Astrocyte of the cerebellum (primary cell): ENCODE data around the gene CERS4.

Experiments
- DNase-seq: peaks from one replicate; pipeline ENCODE4 v3.0.0-alpha.2; 2011; ENCODE audit warnings: low read depth
- H3K4me3 ChIP-seq: 2 replicates; pipeline ENCODE4 v1.5.1; 2011; ENCODE audit warnings: mild to moderate bottlenecking, low read depth, low read length, moderate library complexity
- in situ Hi-C: cut with HindIII; loops from 2 replicates; pipeline ENCODE4 v1.10.0; 2017; ENCODE audit warnings: low sequenced_read_pairs
- TF ChIP-seq, protein P1 (sequence below): IDR thresholded peaks from 2 replicates; pipeline ENCODE4 v1.5.1; 2012; ENCODE audit warnings: low read length, low read depth, moderate library complexity, mild to moderate bottlenecking; ENCODE audit errors: missing control alignments

CERS4 gene

DNA sequence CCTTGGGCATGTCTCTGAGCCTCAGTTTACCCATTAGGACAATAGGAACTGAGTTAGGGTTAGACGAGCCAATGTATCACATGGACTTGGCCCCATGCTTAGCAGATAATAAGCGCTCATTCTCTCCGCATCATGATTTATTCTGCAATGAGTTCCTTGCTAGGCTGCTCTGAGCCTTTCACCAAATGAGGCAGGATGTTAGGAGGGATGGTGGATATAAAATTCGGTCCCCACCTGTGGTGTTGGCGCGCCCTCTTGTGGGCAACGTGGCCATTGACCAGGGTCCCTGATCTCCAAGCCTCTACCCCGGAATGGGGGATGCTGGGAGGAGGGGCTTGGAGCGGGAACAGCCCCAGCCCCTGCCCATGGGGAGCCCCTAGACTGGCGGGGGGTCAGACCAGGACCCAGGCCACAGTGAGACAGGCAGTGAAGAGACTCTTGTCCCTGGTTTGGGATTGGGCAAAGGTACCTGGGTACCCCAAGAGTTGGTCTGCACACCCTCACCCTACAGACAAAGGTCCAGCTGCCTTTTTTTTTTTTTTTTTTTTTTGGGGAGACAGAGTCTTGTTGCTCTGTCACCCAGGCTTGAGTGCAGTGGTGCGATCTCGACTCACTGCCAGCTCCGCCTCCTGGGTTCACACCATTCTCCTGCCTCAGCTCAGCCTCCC is 43.9 kb downstream of the CERS4 start:
- peak; percentile 50 for DNase-seq
- in situ Hi-C loops = no loop called here
- H3K4me3 ChIP-seq = no peak overlapping the region
- TF ChIP-seq, protein P1, sequence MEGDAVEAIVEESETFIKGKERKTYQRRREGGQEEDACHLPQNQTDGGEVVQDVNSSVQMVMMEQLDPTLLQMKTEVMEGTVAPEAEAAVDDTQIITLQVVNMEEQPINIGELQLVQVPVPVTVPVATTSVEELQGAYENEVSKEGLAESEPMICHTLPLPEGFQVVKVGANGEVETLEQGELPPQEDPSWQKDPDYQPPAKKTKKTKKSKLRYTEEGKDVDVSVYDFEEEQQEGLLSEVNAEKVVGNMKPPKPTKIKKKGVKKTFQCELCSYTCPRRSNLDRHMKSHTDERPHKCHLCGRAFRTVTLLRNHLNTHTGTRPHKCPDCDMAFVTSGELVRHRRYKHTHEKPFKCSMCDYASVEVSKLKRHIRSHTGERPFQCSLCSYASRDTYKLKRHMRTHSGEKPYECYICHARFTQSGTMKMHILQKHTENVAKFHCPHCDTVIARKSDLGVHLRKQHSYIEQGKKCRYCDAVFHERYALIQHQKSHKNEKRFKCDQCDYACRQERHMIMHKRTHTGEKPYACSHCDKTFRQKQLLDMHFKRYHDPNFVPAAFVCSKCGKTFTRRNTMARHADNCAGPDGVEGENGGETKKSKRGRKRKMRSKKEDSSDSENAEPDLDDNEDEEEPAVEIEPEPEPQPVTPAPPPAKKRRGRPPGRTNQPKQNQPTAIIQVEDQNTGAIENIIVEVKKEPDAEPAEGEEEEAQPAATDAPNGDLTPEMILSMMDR = peak; percentile 91

DNA sequence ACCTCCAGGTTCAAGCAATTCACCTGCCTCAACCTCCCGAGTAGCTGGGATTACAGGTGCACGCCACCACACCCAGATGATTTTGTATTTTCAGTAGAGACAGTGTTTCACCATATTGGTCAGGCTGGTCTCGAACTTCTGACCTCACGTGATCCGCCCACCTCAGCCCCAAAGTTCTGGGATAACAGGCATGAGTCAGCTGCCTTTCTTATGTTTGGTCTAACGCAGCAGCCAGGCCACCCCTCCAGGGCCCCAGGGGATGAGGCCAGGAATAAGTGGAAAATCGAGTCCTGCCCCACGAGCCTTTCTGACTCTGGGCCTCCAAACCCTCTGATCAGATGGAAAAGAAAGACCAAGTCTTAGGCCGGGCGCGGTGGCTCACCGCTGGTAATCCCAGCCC is 44.5 kb downstream of the CERS4 start:
- DNase-seq = no peak
- in situ Hi-C loops = no loop called here
- no peak overlapping the region for H3K4me3 ChIP-seq
- TF ChIP-seq, protein P1 = no peak

DNA sequence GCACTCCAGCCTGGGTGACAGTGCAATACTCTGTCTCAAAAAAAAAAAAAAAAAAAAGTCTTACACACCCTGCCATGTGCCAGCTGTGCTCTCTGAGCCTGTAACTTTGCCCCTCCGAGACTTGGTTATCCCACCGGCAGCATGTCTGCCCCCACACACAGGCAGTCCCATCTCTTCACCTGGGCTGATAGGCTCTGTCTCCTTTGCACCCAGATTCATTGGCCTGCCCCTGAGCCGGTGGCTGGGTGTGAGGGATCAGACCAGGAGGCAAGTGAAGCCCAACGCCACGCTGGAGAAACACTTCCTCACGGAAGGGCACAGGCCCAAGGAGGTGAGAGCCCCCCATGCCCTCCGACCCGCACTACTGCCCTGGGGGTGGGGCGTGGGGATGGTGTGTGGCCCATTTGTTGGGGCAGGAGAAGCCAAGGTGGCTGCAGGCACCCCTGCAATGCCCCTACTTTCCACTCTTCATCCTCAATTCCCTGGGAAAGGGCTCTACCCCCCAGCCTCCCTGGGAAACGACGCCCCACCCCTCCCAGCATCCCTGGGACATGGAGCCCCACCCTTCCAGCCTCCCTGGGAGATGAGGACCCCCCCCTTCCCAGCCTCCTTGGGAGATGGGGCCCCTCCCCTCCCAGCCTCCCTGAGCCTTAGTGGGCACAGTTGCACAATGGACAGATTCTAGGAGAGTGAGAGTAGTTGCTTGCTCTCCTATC is 45.3 kb downstream of the CERS4 start:
- in situ Hi-C loops = no loop called here
- TF ChIP-seq, protein P1 = no peak
- DNase-seq = no peak
- no peak overlapping the region for H3K4me3 ChIP-seq

DNA sequence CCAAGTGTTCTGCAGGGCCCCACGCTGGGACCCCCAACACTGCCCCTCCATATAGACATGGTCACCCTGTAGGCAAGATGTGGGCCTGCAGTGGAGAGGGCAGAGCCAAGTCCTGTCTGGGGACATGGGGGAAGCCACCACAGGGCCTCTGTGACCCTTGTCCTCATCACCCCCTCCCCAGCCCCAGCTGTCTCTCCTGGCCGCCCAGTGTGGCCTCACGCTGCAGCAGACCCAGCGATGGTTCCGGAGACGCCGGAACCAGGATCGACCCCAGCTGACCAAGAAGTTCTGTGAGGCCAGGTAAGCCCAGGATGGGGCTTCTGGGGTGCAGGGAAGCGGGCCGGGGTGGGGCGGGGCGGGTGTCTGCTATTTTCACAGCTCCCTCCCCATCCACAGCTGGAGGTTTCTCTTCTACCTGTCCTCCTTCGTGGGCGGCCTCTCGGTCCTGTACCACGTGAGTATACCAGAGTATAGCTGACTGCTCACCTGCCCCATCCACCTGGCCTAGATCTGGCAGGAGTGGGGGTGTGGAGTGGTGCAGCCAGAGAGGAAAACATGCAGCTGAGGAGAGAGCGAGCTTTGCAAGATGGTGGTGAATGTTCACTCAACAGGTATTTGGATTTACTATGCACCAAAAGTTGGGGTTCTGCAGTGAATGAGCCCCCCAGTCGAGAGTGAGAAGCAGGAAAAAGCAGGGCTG is 46.4 kb downstream of the CERS4 start:
- DNase-seq = no peak
- in situ Hi-C loops = no loop called here
- TF ChIP-seq, protein P1 = no peak
- H3K4me3 ChIP-seq = no peak overlapping the region

DNA sequence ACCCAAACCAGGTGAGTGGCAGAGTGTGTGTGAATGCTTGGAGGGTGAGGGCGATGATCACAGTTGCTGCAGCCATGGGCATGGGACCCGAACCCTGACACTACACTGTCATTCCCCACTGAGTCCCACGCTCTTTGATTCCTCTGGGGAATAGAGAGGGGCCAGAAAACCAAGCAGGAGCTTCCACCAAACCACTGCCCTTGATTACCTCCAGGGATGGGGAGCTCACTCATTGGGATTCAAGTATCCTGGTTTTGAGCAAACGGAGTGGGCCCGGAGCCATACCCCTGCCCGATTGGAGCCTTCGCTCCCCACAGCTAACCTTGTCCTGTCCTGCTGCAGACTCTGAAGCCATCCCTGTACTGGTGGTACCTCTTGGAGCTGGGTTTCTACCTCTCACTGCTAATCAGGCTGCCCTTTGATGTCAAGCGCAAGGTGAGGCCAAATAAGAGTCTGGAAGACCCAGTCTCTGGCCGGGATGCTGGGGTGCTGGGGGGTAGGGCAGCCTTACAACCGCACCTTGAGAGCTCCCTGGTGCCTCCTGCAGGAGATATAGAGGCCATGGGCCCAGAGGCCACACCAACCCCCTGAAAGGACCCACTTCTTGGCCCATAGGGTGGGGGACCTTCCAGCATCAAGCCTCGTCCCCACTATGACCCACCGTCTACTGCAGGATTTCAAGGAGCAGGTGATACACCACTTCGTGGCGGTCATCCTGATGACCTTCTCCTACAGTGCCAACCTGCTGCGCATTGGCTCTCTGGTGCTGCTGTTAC is 47.3 kb downstream of the CERS4 start:
- H3K4me3 ChIP-seq = no peak overlapping the region
- DNase-seq = no peak
- in situ Hi-C loops = no loop called here
- TF ChIP-seq, protein P1 = no peak

DNA sequence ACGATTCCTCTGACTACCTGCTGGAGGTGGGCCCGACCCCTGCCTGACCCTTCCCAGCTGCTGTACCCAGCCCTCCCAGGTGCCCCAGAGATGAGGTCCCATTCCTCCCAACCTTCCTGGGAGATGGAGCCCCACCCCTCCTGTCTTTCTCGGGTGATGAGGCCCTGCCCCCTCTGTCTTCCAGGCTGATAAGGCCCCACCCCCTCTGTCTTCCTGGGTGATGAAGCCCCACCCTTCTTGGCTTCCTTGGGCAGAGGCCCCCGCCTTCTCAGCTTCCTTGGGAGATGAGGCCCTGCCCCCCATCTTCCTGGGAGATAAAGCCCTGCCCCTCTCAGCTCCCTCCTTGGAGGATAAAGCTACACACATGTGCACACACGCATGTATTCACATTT is 47.9 kb downstream of the CERS4 start:
- TF ChIP-seq, protein P1 = no peak
- no peak for DNase-seq
- H3K4me3 ChIP-seq = no peak overlapping the region
- in situ Hi-C loops = no loop called here
